Measurements from ENCODE around the gene POLH.

The POLH gene

DNA sequence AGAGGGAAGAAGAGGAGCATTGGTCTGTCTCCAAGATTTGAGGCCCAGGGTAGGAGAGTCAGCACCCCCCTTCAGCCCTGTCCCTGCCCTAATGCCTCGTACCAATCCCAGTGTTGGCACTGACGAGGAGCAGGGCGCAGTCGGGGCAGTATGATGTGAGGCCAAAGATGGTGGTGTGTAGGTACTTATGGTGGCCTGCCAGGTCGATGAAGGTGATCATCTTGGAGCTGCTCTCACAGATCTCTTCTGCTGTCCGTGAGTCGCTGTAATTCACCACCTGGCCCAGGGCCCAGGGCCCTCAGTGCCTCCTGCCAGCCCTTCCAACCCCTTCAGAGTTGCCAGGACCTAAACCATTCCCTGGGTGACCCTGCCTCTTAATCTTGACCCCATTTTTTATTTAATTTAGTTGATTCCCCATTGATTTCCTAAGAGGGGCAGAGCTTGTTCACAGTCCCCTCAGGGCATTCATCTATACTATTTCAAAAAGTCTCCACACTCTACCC is 48.9 kb downstream of the POLH start:
- TF ChIP-seq, protein P1, sequence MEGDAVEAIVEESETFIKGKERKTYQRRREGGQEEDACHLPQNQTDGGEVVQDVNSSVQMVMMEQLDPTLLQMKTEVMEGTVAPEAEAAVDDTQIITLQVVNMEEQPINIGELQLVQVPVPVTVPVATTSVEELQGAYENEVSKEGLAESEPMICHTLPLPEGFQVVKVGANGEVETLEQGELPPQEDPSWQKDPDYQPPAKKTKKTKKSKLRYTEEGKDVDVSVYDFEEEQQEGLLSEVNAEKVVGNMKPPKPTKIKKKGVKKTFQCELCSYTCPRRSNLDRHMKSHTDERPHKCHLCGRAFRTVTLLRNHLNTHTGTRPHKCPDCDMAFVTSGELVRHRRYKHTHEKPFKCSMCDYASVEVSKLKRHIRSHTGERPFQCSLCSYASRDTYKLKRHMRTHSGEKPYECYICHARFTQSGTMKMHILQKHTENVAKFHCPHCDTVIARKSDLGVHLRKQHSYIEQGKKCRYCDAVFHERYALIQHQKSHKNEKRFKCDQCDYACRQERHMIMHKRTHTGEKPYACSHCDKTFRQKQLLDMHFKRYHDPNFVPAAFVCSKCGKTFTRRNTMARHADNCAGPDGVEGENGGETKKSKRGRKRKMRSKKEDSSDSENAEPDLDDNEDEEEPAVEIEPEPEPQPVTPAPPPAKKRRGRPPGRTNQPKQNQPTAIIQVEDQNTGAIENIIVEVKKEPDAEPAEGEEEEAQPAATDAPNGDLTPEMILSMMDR (IDR thresholded peaks at IDR 0.05; ENCODE audit: insufficient read depth, low read depth, low read length, missing control alignments) = no peak
- H3K4me3 ChIP-seq (ENCODE audit: low read length) = no peak overlapping the region
- no peak for DNase-seq (ENCODE audit: low read depth)

DNA sequence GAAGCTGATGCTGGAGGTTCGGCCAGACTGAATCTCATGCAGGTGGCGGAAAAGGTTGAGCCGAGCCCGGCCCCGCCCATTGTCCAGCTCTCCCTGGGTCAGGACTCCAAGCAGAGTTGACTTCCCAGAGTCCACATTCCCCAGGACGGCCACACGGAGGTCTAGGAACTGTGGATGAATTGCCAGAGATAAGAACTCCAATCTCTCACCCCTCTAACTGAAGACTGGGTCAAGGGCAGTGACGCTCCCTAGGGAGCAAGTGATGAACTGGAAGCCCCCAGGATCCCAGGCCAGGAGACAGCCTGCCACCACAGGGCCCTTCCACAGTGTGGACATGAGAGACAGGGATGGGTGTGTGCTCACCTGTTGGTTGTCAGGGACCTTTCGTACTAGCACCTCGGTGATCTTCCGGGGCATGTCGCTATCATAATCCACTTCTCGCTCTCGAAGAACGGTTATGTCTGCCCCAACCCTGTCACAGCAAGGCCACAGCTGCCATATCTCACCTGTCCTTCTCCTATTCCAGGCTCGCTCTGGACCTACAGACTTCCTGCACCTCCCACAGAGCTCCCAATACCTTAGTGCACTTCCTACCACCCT is 49.5 kb downstream of the POLH start:
- H3K4me3 ChIP-seq (ENCODE audit: low read length) = no peak overlapping the region
- TF ChIP-seq, protein P1 (IDR thresholded peaks at IDR 0.05; ENCODE audit: insufficient read depth, low read depth, low read length, missing control alignments) = no peak
- DNase-seq (ENCODE audit: low read depth) = no peak

DNA sequence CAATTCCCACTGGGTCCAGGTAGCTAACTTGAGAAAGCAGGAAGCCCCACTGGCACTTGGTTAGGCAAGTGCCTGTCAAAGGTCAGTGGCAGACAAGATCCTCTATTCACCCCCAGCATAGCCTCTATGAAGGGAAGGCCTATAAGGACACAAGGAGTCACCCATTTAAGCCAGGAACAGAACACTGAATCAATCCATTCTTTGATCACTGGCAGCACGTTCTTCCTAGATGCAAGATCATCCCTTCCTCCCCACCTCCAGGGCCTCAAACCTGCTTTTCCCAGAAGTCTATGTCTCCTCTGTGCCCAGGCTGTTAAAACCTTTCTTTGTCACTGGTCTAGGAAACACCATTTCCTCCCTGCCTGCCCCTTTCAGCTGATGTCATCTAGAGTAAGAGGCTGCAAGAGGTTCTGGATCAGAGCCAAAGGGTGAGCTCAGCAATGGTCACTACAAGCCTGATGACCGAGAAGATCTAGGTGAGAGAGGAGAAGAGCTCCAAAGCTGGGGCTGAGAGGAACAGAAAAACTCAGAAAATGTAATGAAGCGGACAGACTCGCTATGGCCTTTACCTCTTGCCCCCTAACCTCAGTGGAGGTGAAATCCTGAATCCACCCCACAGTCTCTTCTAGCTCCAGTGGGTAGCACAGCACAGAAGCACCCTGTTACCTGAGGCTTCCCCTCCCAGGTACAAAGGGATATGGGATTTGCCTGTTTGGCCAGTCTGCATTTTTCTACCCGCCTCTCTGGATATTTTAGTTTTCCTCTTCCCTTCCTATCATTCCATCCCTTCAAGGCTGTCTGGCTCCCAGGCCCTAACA is 51.2 kb downstream of the POLH start:
- DNase-seq (ENCODE audit: low read depth) = peak; percentile 93
- H3K4me3 ChIP-seq (ENCODE audit: low read length) = no peak overlapping the region
- TF ChIP-seq, protein P1 (IDR thresholded peaks at IDR 0.05; ENCODE audit: insufficient read depth, low read depth, low read length, missing control alignments) = no peak

DNA sequence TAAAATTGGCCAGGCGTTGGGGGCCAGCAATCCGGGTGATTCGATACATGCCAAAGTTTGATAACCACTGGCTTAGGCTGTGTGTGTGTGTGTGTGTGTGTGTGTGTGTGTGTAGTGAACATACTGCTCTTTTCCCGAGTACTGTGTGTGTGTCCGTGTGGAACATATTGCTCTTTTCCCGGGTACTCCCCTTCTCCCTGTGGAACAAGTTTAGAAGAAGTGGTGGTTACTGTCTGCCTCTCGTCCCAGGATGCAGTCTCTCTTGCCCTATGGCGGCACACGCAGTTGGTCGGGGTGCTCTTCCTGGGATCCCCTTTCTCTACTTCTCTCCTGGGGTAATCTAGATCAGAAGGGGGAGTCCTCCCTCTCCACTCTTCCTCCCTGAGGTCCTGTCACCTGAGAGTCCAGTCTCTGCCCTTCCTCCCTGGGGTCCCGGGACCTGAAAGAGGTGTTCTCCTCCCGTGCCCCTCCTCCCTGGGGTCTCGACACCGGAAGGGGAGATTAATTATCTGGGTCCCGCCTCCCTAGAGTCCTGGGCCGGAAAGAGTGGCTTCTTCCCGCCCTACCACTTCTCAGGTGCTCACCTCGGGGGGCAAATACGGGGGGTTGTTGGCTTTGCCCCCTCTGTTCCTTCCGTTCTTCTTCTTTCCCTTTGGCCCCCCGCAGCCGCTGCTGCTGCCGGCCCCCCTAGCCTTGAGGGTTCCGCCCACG is 52.6 kb downstream of the POLH start:
- H3K4me3 ChIP-seq (ENCODE audit: low read length) = peak overlapping the region; percentile 82
- DNase-seq (ENCODE audit: low read depth) = peak; percentile 36
- TF ChIP-seq, protein P1 (IDR thresholded peaks at IDR 0.05; ENCODE audit: insufficient read depth, low read depth, low read length, missing control alignments) = no peak

DNA sequence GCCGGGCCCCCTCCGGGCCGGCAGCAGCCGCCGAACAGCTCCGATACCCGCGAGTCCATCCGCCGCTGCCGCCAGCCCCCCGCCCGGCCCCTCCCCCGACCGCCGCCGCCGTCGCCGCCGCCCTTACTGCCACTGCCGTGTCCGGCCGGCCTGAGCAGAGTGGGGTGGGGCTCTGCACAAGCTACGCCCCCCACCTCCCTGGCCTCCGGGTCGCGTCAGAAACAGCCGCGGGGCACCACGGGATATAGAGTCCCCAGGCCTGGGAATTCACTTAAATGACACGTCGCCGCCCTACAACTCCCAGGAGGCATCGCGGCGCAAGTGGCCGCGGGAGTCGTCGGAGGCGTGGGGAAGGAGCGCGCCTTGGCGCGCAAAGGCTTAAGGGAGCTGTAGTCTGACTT is 53.1 kb downstream of the POLH start, which contains the start of gene GTPBP2:
Gene GTPBP2 (minus strand): TSS at position 161 of the 401 bp plus-strand sequence. CDS start 102 bp downstream, at position 59.
- peak within 1 kb of the TSS; percentile 82 for H3K4me3 ChIP-seq (ENCODE audit: low read length)
- peak; percentile 100 for DNase-seq (ENCODE audit: low read depth)

More for the DNA sequence above, 53.1 kb downstream of the POLH start, which contains the start of gene GTPBP2:
- TF ChIP-seq, protein P1 (IDR thresholded peaks at IDR 0.05; ENCODE audit: insufficient read depth, low read depth, low read length, missing control alignments) = no peak

Data from epithelial cell of esophagus (primary cell).